Lower lobe of right lung (tissue), 2 donors: ENCODE results near the gene ETV6. TPM values are rescaled to one million over a fixed set of nuclear protein-coding genes. Genes with fewer than 3 reads are reported as not detected.

Source experiments
- ATAC-seq, 2 donors: fragments of 200-7000 bp; cut with Tn5 transposase; one replicate each; pipeline ENCODE4 v1.9.1; 2020 to 2022; ENCODE audit warnings: mild to moderate bottlenecking in 2 of 2, moderate library complexity in 2 of 2
- DNase-seq: peaks from one replicate; pipeline ENCODE4 v3.0.0-alpha.2; 2020
- H3K27ac ChIP-seq: fragments of 200-600 bp; one replicate; pipeline ENCODE4 v1.8.0; 2022
- H3K27me3 ChIP-seq: fragments of 200-600 bp; one replicate; pipeline ENCODE4 v1.8.0; 2022; ENCODE audit warnings: low read depth
- H3K36me3 ChIP-seq: fragments of 200-600 bp; one replicate; pipeline ENCODE4 v1.8.0; 2022; ENCODE audit warnings: mild to moderate bottlenecking
- H3K4me1 ChIP-seq: fragments of 200-600 bp; one replicate; pipeline ENCODE4 v1.8.0; 2022
- H3K4me3 ChIP-seq: fragments of 200-600 bp; one replicate; pipeline ENCODE4 v1.8.0; 2022; ENCODE audit warnings: mild to moderate bottlenecking
- H3K9me3 ChIP-seq: fragments of 200-600 bp; one replicate; pipeline ENCODE4 v1.8.0; 2022
- CTCF ChIP-seq: fragments of 200-600 bp; IDR thresholded peaks from one replicate; pipeline ENCODE4 v1.8.0; 2022; ENCODE audit warnings: antibody characterized with exemption, mild to moderate bottlenecking
- intact Hi-C: fragments of 100-400 bp; cut with DNase I; formaldehyde crosslinking; loops from one replicate; pipeline ENCODE4 v1.11.0; 2022
- total RNA-seq: library from RNA; stranded (reverse); fragmentation: NEBNext Ultra II Directional; extraction: Animal tissue kit (Norgen Biotek cat#: 25700); gene quantifications from one replicate; pipeline ENCODE4 v1.2.1, GENCODE V29; 2021
- donor health status: DM: no; HTN: yes; CAD: no; lungs with severe emphysema.

ETV6 gene
- total RNA-seq, 1 donor from 2014 or later: 48.4 TPM

GRCh38 chr12:11787437-11787836, 138.0 kb downstream of the ETV6 start:
- Histone ChIP-seq H3K4me1 (peaks cover 10% of the 10 kb centered on the region), H3K36me3 (no peaks in the 10 kb centered on the region), H3K9me3 (no peaks in the 10 kb centered on the region), H3K27me3 (no peaks in the 10 kb centered on the region), H3K27ac (no peak overlapping the region), H3K4me3 (no peak overlapping the region)
- intact Hi-C loops: no loop called here
- no peak for DNase-seq
- no peak for TF ChIP-seq CTCF
- no peak for ATAC-seq

- no peaks in the 10 kb centered on the region for H3K36me3 ChIP-seq
- H3K27me3 ChIP-seq: no peaks in the 10 kb centered on the region
- H3K4me1 ChIP-seq: peaks cover 10% of the 10 kb centered on the region
- no peak overlapping the region for H3K27ac ChIP-seq
- no peak for DNase-seq
- no peak for ATAC-seq
- intact Hi-C loops: no loop called here
- H3K9me3 ChIP-seq: no peaks in the 10 kb centered on the region
- H3K4me3 ChIP-seq: no peak overlapping the region
- TF ChIP-seq CTCF: no peak
Observed at GRCh38 chr12:11787933-11788849, 138.7 kb downstream of the ETV6 start.

- no peaks in the 10 kb centered on the region for H3K9me3 ChIP-seq
- DNase-seq (no peak), ATAC-seq (no peak)
- no peaks in the 10 kb centered on the region for H3K27me3 ChIP-seq
- TF ChIP-seq CTCF: no peak
- no peak overlapping the region for H3K4me3 ChIP-seq
- H3K36me3 ChIP-seq: no peaks in the 10 kb centered on the region
- H3K4me1 ChIP-seq: peaks cover 55% of the 10 kb centered on the region
- intact Hi-C loops: no loop called here
- H3K27ac ChIP-seq: no peak overlapping the region
Observed at GRCh38 chr12:11793921-11794710, 144.6 kb downstream of the ETV6 start.

DNA sequence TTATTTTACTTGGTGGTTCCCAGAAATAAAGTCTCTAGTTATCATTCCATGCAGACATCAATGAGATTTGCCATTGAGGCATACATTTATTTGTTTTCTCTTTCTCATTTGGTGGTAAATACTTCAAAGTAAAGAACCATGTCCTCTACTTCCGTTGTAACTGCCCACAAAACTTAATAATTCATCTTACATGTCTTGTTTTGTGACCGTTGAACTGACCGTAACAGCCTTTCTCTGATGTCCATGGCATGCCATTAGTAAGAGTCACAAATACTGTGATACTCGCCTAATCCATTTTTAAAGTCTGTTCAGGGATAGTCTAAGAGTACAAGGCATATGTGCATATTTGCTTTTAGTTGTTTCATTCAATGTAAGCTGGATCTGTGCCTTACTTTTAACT, 145.3 kb downstream of the ETV6 start:
- H3K36me3 ChIP-seq: no peaks in the 10 kb centered on the region
- intact Hi-C loops: no loop called here
- no peak for TF ChIP-seq CTCF
- no peak overlapping the region for H3K4me3 ChIP-seq
- peak overlapping the region; percentile 5 for H3K27ac ChIP-seq
- ATAC-seq: no peak
- DNase-seq: no peak
- no peaks in the 10 kb centered on the region for H3K27me3 ChIP-seq
- H3K9me3 ChIP-seq: no peaks in the 10 kb centered on the region
- peaks cover 58% of the 10 kb centered on the region for H3K4me1 ChIP-seq

- Histone ChIP-seq H3K36me3 (no peaks in the 10 kb centered on the region), H3K4me1 (peaks cover 58% of the 10 kb centered on the region), H3K27me3 (no peaks in the 10 kb centered on the region), H3K4me3 (no peak overlapping the region), H3K27ac (peak overlapping the region; percentile 5), H3K9me3 (no peaks in the 10 kb centered on the region)
- intact Hi-C loops: no loop called here
- no peak for TF ChIP-seq CTCF
- ATAC-seq (peak; percentile 28 to 38), DNase-seq (no peak)
Observed at GRCh38 chr12:11795192-11795912, 145.9 kb downstream of the ETV6 start.
